NB4 (cell line): ENCODE measurements around the gene SP5.

ENCODE experiments used
- TF ChIP-seq, protein P1 (sequence below): IDR thresholded peaks from one replicate; pipeline ENCODE4 v1.5.1; 2012; ENCODE audit warnings: low read depth, low read length
- TF ChIP-seq, protein P2 (sequence below): IDR thresholded peaks from 2 replicates; pipeline ENCODE4 v1.6.1; 2011; ENCODE audit warnings: low read depth, low read length

DNA sequence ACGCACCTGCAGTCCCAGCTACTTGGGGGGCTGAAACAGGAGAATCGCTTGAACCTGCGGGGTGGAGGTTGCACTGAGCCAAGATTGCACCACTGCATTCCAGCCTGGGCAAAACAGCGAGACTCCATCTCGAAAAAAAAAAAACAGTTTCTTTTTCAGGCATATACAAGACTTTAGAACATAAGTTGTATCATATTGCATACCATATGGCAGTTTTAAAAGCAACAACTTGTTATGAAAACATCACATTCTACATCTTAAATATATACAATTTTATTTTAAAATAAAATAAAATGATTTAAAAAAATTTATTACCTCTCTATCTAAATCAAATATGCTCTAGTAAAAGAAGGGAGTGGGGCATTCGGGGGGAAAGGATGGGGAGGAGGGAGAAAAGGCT, 39.4 kb upstream of the SP5 start:
- TF ChIP-seq, protein P1, sequence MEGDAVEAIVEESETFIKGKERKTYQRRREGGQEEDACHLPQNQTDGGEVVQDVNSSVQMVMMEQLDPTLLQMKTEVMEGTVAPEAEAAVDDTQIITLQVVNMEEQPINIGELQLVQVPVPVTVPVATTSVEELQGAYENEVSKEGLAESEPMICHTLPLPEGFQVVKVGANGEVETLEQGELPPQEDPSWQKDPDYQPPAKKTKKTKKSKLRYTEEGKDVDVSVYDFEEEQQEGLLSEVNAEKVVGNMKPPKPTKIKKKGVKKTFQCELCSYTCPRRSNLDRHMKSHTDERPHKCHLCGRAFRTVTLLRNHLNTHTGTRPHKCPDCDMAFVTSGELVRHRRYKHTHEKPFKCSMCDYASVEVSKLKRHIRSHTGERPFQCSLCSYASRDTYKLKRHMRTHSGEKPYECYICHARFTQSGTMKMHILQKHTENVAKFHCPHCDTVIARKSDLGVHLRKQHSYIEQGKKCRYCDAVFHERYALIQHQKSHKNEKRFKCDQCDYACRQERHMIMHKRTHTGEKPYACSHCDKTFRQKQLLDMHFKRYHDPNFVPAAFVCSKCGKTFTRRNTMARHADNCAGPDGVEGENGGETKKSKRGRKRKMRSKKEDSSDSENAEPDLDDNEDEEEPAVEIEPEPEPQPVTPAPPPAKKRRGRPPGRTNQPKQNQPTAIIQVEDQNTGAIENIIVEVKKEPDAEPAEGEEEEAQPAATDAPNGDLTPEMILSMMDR = no peak
- TF ChIP-seq, protein P2, sequence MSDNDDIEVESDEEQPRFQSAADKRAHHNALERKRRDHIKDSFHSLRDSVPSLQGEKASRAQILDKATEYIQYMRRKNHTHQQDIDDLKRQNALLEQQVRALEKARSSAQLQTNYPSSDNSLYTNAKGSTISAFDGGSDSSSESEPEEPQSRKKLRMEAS = no peak
